GM12872 (cell line): ENCODE measurements around the gene SLC16A4.

Experiments
- TF ChIP-seq, protein P1 (sequence below): IDR thresholded peaks from 3 replicates; pipeline ENCODE4 v1.5.1; 2011; ENCODE audit warnings: low read depth, mild to moderate bottlenecking, low read length, moderate library complexity; ENCODE audit not compliant: insufficient read depth

The SLC16A4 gene

GRCh38 chr1:110390692-110391245 lies at the start of gene SLC16A4:
TSS of gene SLC16A4 (minus strand) at chr1:110391026. CDS start at chr1:110389323, 1,703 bp downstream.
- TF ChIP-seq, protein P1, sequence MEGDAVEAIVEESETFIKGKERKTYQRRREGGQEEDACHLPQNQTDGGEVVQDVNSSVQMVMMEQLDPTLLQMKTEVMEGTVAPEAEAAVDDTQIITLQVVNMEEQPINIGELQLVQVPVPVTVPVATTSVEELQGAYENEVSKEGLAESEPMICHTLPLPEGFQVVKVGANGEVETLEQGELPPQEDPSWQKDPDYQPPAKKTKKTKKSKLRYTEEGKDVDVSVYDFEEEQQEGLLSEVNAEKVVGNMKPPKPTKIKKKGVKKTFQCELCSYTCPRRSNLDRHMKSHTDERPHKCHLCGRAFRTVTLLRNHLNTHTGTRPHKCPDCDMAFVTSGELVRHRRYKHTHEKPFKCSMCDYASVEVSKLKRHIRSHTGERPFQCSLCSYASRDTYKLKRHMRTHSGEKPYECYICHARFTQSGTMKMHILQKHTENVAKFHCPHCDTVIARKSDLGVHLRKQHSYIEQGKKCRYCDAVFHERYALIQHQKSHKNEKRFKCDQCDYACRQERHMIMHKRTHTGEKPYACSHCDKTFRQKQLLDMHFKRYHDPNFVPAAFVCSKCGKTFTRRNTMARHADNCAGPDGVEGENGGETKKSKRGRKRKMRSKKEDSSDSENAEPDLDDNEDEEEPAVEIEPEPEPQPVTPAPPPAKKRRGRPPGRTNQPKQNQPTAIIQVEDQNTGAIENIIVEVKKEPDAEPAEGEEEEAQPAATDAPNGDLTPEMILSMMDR = no peak

DNA sequence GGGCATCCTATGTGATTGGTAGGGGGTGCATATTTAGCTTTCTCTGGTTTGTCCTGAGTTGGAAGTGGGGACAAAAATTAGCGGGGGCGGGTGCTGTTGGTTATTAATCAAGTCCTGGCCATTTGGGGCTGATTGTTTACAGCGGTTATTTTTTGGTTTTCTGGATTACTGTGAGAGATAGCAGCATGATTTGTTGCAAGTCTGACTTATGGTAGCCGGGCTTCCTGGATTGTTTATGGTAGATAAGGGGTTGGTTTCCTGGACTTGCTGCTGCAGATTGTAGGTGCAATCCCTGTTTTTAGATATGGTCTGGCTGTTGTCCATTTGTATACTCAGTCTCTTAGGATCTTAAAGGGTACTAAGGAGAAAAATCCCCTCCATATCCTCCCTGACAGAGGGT lies 48.1 kb upstream of the SLC16A4 start:
- TF ChIP-seq, protein P1 = no peak

DNA sequence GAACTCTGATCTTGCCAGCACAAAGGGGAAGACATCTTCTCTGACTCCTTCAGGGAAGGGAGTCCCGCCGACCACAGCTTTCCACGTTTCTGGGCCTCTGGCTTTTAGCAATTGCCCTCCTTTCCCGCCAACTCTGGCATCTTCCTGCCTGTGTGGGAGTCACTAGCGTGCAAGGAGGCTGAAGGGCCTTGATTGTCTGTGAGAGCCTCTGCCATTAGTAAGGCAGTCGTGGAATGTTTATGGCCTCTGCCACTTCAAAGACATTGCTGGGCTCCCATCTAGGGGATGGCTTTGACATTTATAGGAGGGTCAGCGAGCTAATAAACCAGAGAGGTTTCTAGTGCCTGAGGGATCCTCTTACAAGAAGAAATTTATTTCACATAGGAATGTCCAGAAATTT lies 45.8 kb upstream of the SLC16A4 start:
- TF ChIP-seq, protein P1 = no peak

- TF ChIP-seq, protein P1 = no peak
These were observed 44.1 kb upstream of the SLC16A4 start for GRCh38 chr1:110434946-110435345.

- TF ChIP-seq, protein P1 = no peak
These were observed 43.0 kb upstream of the SLC16A4 start for GRCh38 chr1:110433803-110434202.

DNA sequence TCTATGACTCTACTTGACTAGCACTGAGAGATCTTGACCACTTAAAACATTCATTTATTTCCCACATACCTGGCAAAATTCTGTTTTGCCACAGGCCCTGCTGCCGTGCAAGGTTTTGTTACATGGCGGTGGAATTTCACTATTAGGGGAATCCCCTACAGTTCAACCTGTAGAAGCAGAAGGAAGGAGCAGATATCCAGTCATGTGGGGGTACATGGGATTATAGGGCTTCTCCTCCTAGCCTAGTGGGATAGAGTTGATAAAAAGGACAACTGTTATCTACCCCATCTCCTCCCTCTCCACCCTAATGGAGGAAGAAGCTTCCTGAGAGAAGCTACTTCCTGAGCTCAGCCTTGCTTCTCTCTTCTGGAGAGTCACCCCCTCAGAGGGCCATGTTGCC lies 42.4 kb upstream of the SLC16A4 start:
- TF ChIP-seq, protein P1 = no peak

DNA sequence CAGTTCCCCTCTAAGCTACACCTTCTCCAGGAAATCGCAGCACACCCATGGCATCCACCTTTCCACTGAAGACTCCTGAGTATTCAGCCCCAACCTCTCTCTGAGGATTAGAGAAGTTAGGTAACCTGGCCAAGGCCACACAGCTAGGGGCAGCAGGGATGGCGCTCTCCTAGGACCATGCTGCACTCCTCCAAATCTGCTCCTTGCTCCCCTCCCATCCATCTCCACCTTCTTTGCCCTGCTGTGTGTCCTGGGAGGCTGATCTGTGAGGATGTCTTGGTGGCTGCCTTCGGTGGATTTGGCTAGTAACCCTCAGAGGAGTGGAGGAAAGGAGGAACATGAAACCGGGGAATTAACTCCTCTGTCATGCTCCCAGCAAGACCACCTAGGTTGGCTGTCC lies 40.1 kb upstream of the SLC16A4 start:
- TF ChIP-seq, protein P1 = no peak
